Vagina (tissue), 2 donors: ENCODE data around the gene NME9. TPM values are rescaled to one million over a fixed set of nuclear protein-coding genes. Genes with fewer than 3 reads are reported as not detected.
A peak's percentile ranks its signal among the peaks of the same experiment; 100 is the strongest.

Experiments used
- DNase-seq, 2 donors: peaks; one replicate each; pipeline ENCODE4 v3.0.0-alpha.2; 2017; ENCODE audit errors: extremely low spot score in 2 of 2
- H3K27ac ChIP-seq: fragments of 200-600 bp; sonication (generic); one replicate; pipeline ENCODE4 v1.5.1; 2019
- H3K27me3 ChIP-seq: fragments of 200-600 bp; sonication (generic); one replicate; pipeline ENCODE4 v1.5.1; 2019
- H3K36me3 ChIP-seq, 2 donors: fragments of 200-600 bp; sonication (generic); one replicate each; pipeline ENCODE4 v1.5.1; 2017 to 2019
- H3K4me1 ChIP-seq: fragments of 200-600 bp; sonication (generic); one replicate; pipeline ENCODE4 v1.5.1; 2019
- H3K4me3 ChIP-seq, 2 donors: fragments of 200-600 bp; sonication (generic); 1 replicate in 1 of 2; 2 replicates in 1 of 2; pipeline ENCODE4 v1.5.1; 2016 to 2019
- H3K9me3 ChIP-seq: fragments of 200-600 bp; sonication (generic); one replicate; pipeline ENCODE4 v1.5.1; 2019
- POLR2A ChIP-seq, 2 donors: fragments of 450-650 bp; IDR thresholded peaks; one replicate each; pipeline ENCODE4 v1.6.1; 2017; ENCODE audit warnings: antibody characterized with exemption in 2 of 2, mild to moderate bottlenecking in 2 of 2, moderate library complexity in 2 of 2
- POLR2AphosphoS5 ChIP-seq, 2 donors: sonication (generic); formaldehyde crosslinking; IDR thresholded peaks; one replicate each; pipeline ENCODE4 v1.9.0; 2017; ENCODE audit warnings: antibody characterized with exemption in 2 of 2, mild to moderate bottlenecking in 2 of 2, low read depth in 1 of 2; ENCODE audit not compliant: insufficient read depth in 1 of 2
- intact Hi-C: fragments of 100-400 bp; cut with DNase I; formaldehyde crosslinking; loops from one replicate; pipeline ENCODE4 v1.15.1; 2023
- total RNA-seq: library from RNA; depleted of rRNA; stranded (reverse); fragments of >200 nt; gene quantifications from one replicate; pipeline ENCODE4 v1.2.3, GENCODE V29; 2016
- TF ChIP-seq, protein P1 (sequence below), 3 experiments: fragments of 450-650 bp in 2 of 3; fragments of 200-600 bp in 1 of 3; sonication (generic) in 1 of 3; IDR thresholded peaks; one replicate each; pipeline ENCODE4 v1.5.1; 2017 to 2019; ENCODE audit warnings: antibody characterized with exemption in 3 of 3, mild to moderate bottlenecking in 2 of 3, moderate library complexity in 2 of 3

NME9 gene
- total RNA-seq, 1 donor from 2014 or later, result not detected

- Histone ChIP-seq H3K4me3 (no peak overlapping the region), H3K9me3 (no peaks in the 10 kb centered on the region), H3K27ac (no peak overlapping the region), H3K27me3 (no peaks in the 10 kb centered on the region), H3K36me3 (no peaks in the 10 kb centered on the region), H3K4me1 (peaks cover 22% of the 10 kb centered on the region)
- peak in 1 of 2 donors; percentile 29 for DNase-seq
- no peak for TF ChIP-seq POLR2A (IDR thresholded peaks at IDR 0.05)
- TF ChIP-seq POLR2AphosphoS5 (IDR thresholded peaks at IDR 0.05; ENCODE audit: insufficient read depth in 1 of 2, low read depth in 1 of 2), result no peak
- TF ChIP-seq, protein P1, sequence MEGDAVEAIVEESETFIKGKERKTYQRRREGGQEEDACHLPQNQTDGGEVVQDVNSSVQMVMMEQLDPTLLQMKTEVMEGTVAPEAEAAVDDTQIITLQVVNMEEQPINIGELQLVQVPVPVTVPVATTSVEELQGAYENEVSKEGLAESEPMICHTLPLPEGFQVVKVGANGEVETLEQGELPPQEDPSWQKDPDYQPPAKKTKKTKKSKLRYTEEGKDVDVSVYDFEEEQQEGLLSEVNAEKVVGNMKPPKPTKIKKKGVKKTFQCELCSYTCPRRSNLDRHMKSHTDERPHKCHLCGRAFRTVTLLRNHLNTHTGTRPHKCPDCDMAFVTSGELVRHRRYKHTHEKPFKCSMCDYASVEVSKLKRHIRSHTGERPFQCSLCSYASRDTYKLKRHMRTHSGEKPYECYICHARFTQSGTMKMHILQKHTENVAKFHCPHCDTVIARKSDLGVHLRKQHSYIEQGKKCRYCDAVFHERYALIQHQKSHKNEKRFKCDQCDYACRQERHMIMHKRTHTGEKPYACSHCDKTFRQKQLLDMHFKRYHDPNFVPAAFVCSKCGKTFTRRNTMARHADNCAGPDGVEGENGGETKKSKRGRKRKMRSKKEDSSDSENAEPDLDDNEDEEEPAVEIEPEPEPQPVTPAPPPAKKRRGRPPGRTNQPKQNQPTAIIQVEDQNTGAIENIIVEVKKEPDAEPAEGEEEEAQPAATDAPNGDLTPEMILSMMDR (IDR thresholded peaks at IDR 0.05), result no peak
- intact Hi-C loops, result no loop called here
Measured at GRCh38 chr3:138328341-138328740, 1.3 kb downstream of the NME9 start.

DNA sequence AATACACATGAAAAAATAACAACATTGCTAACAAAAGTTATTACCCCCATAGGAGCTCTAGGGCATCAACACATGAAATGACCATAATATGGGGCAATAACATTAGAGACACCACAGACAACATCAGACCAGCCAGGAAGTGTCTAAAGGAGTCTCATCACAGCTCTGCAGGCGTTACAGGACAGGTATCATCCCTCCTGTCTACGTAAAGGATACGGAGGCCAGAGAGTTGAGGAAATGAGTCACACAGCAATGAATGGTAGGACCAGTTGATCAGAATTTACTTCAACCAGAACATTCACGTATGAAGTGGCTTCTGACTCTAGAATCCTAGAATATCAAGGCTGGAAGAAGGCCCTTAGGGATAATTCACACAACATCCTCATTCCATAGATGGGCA, 1.8 kb downstream of the NME9 start:
- Histone ChIP-seq H3K9me3 (no peaks in the 10 kb centered on the region), H3K27me3 (no peaks in the 10 kb centered on the region), H3K27ac (no peak overlapping the region), H3K36me3 (no peaks in the 10 kb centered on the region), H3K4me3 (no peak overlapping the region), H3K4me1 (peaks cover 22% of the 10 kb centered on the region)
- DNase-seq, result peak in 1 of 2 donors; percentile 34
- TF ChIP-seq POLR2AphosphoS5 (IDR thresholded peaks at IDR 0.05; ENCODE audit: insufficient read depth in 1 of 2, low read depth in 1 of 2) (no peak), POLR2A (IDR thresholded peaks at IDR 0.05) (no peak)
- TF ChIP-seq, protein P1 (IDR thresholded peaks at IDR 0.05), result no peak
- intact Hi-C loops, result no loop called here

DNA sequence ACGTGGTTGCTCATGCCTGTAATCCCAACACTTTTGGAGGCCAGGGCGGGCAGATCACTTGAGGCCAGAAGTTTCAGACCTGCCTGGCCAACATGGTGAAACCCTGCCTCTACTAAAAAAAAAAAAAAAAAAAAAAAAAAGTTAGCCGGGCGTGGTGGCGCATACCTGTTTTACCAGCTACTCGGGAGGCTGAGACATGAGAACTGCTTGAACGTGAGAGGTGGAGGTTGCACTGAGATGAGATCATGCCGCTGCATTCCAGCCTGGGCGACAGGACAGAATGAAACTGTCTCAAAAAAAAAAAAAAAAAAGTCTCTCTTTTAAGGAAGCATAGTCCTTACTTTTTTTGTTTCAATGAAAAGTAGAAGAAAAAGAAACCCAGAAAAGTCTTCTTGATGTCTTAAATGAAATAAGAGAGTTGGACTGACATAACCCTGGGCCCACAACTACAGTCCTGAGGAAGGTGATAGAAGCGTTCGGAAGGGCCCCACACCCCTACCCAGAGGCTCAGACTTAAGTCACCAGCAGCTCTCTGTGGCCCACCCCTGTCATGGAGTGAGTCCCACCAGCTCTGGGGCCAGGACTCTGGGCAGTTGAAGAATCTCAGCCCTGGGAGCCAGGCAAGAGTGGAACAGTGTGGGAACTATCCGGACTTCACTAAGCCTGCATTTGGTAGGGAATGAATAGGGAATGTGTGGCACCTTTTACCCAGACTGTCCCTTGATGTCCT, 2.6 kb downstream of the NME9 start:
- peak in 1 of 2 donors; percentile 71 for DNase-seq
- Histone ChIP-seq H3K9me3 (no peaks in the 10 kb centered on the region), H3K36me3 (no peaks in the 10 kb centered on the region), H3K4me1 (peaks cover 22% of the 10 kb centered on the region), H3K27ac (no peak overlapping the region), H3K4me3 (no peak overlapping the region), H3K27me3 (no peaks in the 10 kb centered on the region)
- TF ChIP-seq, protein P1 (IDR thresholded peaks at IDR 0.05), result no peak
- no peak for TF ChIP-seq POLR2A (IDR thresholded peaks at IDR 0.05)
- no peak for TF ChIP-seq POLR2AphosphoS5 (IDR thresholded peaks at IDR 0.05; ENCODE audit: insufficient read depth in 1 of 2, low read depth in 1 of 2)
- intact Hi-C loops, result no loop called here

DNA sequence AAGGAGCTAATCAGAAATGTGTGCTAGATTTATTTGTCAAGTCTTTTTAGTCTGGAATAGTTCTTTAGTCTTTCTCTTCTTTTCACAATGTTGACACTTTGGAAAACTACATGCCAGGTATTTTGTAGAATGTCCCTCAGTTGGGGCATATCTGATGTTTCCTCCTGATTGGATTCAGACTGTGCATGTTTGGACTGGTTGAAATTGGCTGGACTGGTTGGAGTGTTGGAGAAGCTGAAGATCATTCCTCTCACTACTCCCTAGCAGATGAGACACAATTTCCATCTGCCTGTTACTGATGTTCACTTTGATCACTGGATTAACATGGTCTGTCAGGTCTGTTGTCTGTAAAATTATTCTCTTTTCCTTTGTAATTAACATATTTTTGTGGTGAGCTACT, 3.7 kb downstream of the NME9 start:
- Histone ChIP-seq H3K36me3 (no peaks in the 10 kb centered on the region), H3K27me3 (no peaks in the 10 kb centered on the region), H3K4me3 (no peak overlapping the region), H3K9me3 (no peaks in the 10 kb centered on the region), H3K4me1 (peaks cover 22% of the 10 kb centered on the region), H3K27ac (no peak overlapping the region)
- intact Hi-C loops, result no loop called here
- no peak for DNase-seq
- TF ChIP-seq, protein P1 (IDR thresholded peaks at IDR 0.05), result no peak
- no peak for TF ChIP-seq POLR2A (IDR thresholded peaks at IDR 0.05)

DNA sequence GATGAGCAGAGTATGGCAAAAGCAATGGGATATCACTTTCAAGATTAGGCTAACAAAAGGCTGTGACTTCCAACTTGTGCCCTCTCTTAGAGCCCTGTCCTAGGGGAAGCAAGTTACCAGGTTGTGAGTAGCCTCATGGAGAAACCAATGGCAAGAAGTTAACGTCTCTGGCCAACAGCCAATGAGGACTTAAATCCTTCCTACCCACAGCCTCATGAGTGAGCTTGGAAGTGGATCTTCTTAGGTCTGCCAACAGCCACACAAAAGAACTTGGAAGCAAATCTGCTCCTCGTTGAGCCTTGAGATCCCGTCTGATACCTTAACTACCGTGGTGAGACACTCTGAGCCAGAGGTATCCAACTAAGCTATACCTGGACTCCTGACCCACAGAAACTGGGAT, 5.7 kb downstream of the NME9 start:
- Histone ChIP-seq H3K27me3 (no peaks in the 10 kb centered on the region), H3K4me1 (peaks cover 11% of the 10 kb centered on the region), H3K9me3 (no peaks in the 10 kb centered on the region), H3K4me3 (no peak overlapping the region), H3K27ac (no peak overlapping the region), H3K36me3 (no peaks in the 10 kb centered on the region)
- DNase-seq, result peak in 1 of 2 donors; percentile 72
- TF ChIP-seq POLR2AphosphoS5 (IDR thresholded peaks at IDR 0.05; ENCODE audit: insufficient read depth in 1 of 2, low read depth in 1 of 2) (no peak), POLR2A (IDR thresholded peaks at IDR 0.05) (no peak)
- TF ChIP-seq, protein P1 (IDR thresholded peaks at IDR 0.05), result no peak
- intact Hi-C loops, result no loop called here
